K562 (cell line): ENCODE measurements around the gene INHA. TPM values are rescaled to one million over a fixed set of nuclear protein-coding genes. Genes with fewer than 3 reads are reported as not detected.
A peak's percentile ranks its signal among the peaks of the same experiment; 100 is the strongest.

Source experiments
- ELK1 ChIP-seq: sonication (generic); formaldehyde crosslinking; IDR thresholded peaks from 2 replicates; pipeline ENCODE4 v1.8.1; 2022; ENCODE audit warnings: missing genetic modification reagents
- HNRNPUL1 ChIP-seq: fragments of 200-400 bp; formaldehyde crosslinking; IDR thresholded peaks from 2 replicates; pipeline ENCODE4 v1.6.1; 2017; ENCODE audit warnings: low read length
- KAT8 ChIP-seq: fragments of 450-650 bp; IDR thresholded peaks from 2 replicates; pipeline ENCODE4 v1.6.1; 2016; ENCODE audit warnings: low read depth, mild to moderate bottlenecking
- MAZ ChIP-seq, 2 experiments: fragments of 450-650 bp in 1 of 2; sonication (generic) in 1 of 2; formaldehyde crosslinking; IDR thresholded peaks in 1 of 2; conservative IDR thresholded peaks in 1 of 2; 2 replicates each; pipeline versions ENCODE4 v1.4.0 to v1.5.0; 2020; ENCODE audit warnings: mild to moderate bottlenecking in 1 of 2, missing genetic modification reagents in 1 of 2
- NFIX ChIP-seq: fragments of 250-450 bp; sonication (Bioruptor Pico); IDR thresholded peaks from 2 replicates; pipeline ENCODE4 v1.4.0; 2020; ENCODE audit warnings: low read depth, mild to moderate bottlenecking, moderate library complexity
- NR2C1 ChIP-seq, 2 experiments: fragments of 450-650 bp; IDR thresholded peaks; 2 replicates each; pipeline ENCODE4 v1.6.1; 2017; ENCODE audit warnings: mild to moderate bottlenecking in 2 of 2, antibody characterized with exemption in 1 of 2, inconsistent platforms in 1 of 2, missing compliant biosample characterization in 1 of 2, missing genetic modification characterization in 1 of 2
- PHF8 ChIP-seq: fragments of 200-600 bp; sonication (generic); IDR thresholded peaks from 2 replicates; pipeline ENCODE4 v1.6.1; 2012; ENCODE audit warnings: mixed run types, mild to moderate bottlenecking, inconsistent platforms, low read length, moderate library complexity, borderline replicate concordance
- SNAPC5 ChIP-seq: fragments of 250-450 bp; sonication (Bioruptor Pico); IDR thresholded peaks from 2 replicates; pipeline ENCODE4 v1.8.0; 2021; ENCODE audit warnings: moderate library complexity, mild to moderate bottlenecking, inconsistent platforms
- SNIP1 ChIP-seq: fragments of 450-650 bp; IDR thresholded peaks from 2 replicates; pipeline ENCODE4 v1.7.1; 2017; ENCODE audit warnings: low read depth, mild to moderate bottlenecking
- SUPT5H ChIP-seq: fragments of 450-650 bp; IDR thresholded peaks from 2 replicates; pipeline ENCODE4 v1.6.1; 2016
- TEAD4 ChIP-seq, 2 experiments: sonication (generic) in 1 of 2; formaldehyde crosslinking in 1 of 2; IDR thresholded peaks; 2 replicates each; pipeline versions ENCODE4 v1.6.1 to v1.8.0; 2012 to 2022; ENCODE audit warnings: borderline replicate concordance in 1 of 2, inconsistent platforms in 1 of 2, low read length in 1 of 2, mild to moderate bottlenecking in 1 of 2, missing genetic modification reagents in 1 of 2
- ZNF224 ChIP-seq: sonication (generic); formaldehyde crosslinking; IDR thresholded peaks from 2 replicates; pipeline ENCODE4 v1.8.0; 2022; ENCODE audit warnings: mild to moderate bottlenecking, missing genetic modification reagents
- ZNF311 ChIP-seq: fragments of 250-450 bp; sonication (Bioruptor Pico); IDR thresholded peaks from 2 replicates; pipeline ENCODE4 v1.4.0; 2020; ENCODE audit warnings: mild to moderate bottlenecking, moderate library complexity
- ZNF398 ChIP-seq: fragments of 250-450 bp; sonication (Bioruptor Pico); IDR thresholded peaks from 2 replicates; pipeline ENCODE4 v1.8.0; 2021; ENCODE audit warnings: moderate library complexity, mild to moderate bottlenecking, inconsistent platforms
- ZNF408 ChIP-seq: fragments of 250-450 bp; sonication (Bioruptor Pico); IDR thresholded peaks from 2 replicates; pipeline ENCODE4 v1.4.0; 2020; ENCODE audit warnings: low read depth, mild to moderate bottlenecking, moderate library complexity
- polyA plus RNA-seq, 8 experiments: library from polyadenylated mRNA; depleted of rRNA in 4 of 8; stranded (reverse) in 5 of 8; unstranded in 3 of 8; fragments of >200 nt; fragmentation: Nextera tagmentation in 2 of 8; fragmentation: Illumina TruSeq in 1 of 8; extraction: Ambion mirVana in 2 of 8; extraction: Trizol in 1 of 8; gene quantifications; 2 replicates each; pipeline versions ENCODE4 v1.2.1 to v1.2.3, GENCODE V29; 2011 to 2014; ENCODE audit warnings: inconsistent platforms in 1 of 8, missing spikeins in 1 of 8
- total RNA-seq, 7 experiments: library from RNA; depleted of rRNA in 6 of 7; stranded (reverse); fragments of >200 nt in 6 of 7; fragmentation: Illumina TruSeq in 2 of 7; extraction: Trizol in 2 of 7; gene quantifications; 2 replicates each; pipeline versions ENCODE4 v1.2.1 to v1.2.3, GENCODE V29; 2011 to 2021; ENCODE audit warnings: low replicate concordance in 1 of 7
- TF ChIP-seq, protein P1 (sequence below): fragments of 450-650 bp; IDR thresholded peaks from 2 replicates; pipeline ENCODE4 v1.6.1; 2017; ENCODE audit warnings: mild to moderate bottlenecking, moderate library complexity
- TF ChIP-seq, protein P2 (sequence below), 2 experiments: IDR thresholded peaks in 1 of 2; conservative IDR thresholded peaks in 1 of 2; 2 replicates each; pipeline ENCODE4 v1.6.1; 2016; ENCODE audit warnings: low read depth in 2 of 2, mild to moderate bottlenecking in 1 of 2, missing compliant biosample characterization in 1 of 2, missing genetic modification characterization in 1 of 2, moderate library complexity in 1 of 2
- TF ChIP-seq, protein P3 (sequence below): fragments of 450-650 bp; IDR thresholded peaks from 2 replicates; pipeline ENCODE4 v1.6.1; 2016; ENCODE audit warnings: antibody characterized with exemption

Gene INHA
- total and polyA plus RNA-seq, 9 of the 15 experiments (the other 6 are each of a cell fraction or from before 2014, with no cell fraction given) = 0.07 to 1.9 (median 0.40) TPM

GRCh38 chr2:219541611-219542180 lies 30.4 kb upstream of the INHA start (continued):
- TF ChIP-seq, protein P1, sequence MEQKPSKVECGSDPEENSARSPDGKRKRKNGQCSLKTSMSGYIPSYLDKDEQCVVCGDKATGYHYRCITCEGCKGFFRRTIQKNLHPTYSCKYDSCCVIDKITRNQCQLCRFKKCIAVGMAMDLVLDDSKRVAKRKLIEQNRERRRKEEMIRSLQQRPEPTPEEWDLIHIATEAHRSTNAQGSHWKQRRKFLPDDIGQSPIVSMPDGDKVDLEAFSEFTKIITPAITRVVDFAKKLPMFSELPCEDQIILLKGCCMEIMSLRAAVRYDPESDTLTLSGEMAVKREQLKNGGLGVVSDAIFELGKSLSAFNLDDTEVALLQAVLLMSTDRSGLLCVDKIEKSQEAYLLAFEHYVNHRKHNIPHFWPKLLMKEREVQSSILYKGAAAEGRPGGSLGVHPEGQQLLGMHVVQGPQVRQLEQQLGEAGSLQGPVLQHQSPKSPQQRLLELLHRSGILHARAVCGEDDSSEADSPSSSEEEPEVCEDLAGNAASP = no peak
- TF ChIP-seq, protein P2, sequence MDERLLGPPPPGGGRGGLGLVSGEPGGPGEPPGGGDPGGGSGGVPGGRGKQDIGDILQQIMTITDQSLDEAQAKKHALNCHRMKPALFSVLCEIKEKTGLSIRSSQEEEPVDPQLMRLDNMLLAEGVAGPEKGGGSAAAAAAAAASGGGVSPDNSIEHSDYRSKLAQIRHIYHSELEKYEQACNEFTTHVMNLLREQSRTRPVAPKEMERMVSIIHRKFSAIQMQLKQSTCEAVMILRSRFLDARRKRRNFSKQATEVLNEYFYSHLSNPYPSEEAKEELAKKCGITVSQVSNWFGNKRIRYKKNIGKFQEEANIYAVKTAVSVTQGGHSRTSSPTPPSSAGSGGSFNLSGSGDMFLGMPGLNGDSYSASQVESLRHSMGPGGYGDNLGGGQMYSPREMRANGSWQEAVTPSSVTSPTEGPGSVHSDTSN (CRISPR knock-in tag; IDR thresholded peaks at IDR 0.05; ENCODE audit: low read depth) = peak; percentile 12; the same call in 1 of the 2 replicates
- TF ChIP-seq, protein P2 (tag; conservative IDR thresholded peaks at IDR 0.05; ENCODE audit: low read depth) = no peak
- TF ChIP-seq ZNF311 (CRISPR knock-in tag) = no peak
- TF ChIP-seq SUPT5H = no peak
- no peak for TF ChIP-seq NR2C1 (IDR thresholded peaks at IDR 0.05)
- TF ChIP-seq NR2C1 (tag; IDR thresholded peaks at IDR 0.05) = no peak
- TF ChIP-seq KAT8 = no peak
- no peak for TF ChIP-seq ZNF408 (CRISPR knock-in tag)
- peak; percentile 73 to 76 for TF ChIP-seq MAZ (CRISPR knock-in tag; conservative IDR thresholded peaks at IDR 0.05 in 1 of 2, IDR thresholded peaks at IDR 0.05 in 1 of 2)
- TF ChIP-seq SNAPC5 (CRISPR knock-in tag) = no peak
- TF ChIP-seq HNRNPUL1 = no peak
- no peak for TF ChIP-seq SNIP1
- TF ChIP-seq ZNF224 (CRISPR knock-in tag) = no peak
- no peak for TF ChIP-seq TEAD4 (IDR thresholded peaks at IDR 0.05; ENCODE audit: low read length)
- peak; percentile 51; the same call in 1 of the 2 replicates for TF ChIP-seq TEAD4 (CRISPR knock-in tag; IDR thresholded peaks at IDR 0.05; ENCODE audit: borderline replicate concordance)
- no peak for TF ChIP-seq PHF8
- TF ChIP-seq ELK1 (CRISPR knock-in tag) = no peak
- TF ChIP-seq NFIX = no peak
- no peak for TF ChIP-seq ZNF398 (CRISPR knock-in tag)
- TF ChIP-seq, protein P3, sequence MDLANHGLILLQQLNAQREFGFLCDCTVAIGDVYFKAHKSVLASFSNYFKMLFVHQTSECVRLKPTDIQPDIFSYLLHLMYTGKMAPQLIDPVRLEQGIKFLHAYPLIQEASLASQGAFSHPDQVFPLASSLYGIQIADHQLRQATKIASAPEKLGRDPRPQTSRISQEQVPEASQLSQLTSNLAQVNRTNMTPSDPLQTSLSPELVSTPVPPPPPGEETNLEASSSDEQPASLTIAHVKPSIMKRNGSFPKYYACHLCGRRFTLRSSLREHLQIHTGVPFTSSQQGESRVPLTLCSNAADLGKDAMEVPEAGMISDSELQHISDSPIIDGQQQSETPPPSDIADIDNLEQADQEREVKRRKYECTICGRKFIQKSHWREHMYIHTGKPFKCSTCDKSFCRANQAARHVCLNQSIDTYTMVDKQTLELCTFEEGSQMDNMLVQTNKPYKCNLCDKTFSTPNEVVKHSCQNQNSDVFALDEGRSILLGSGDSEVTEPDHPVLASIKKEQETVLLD = peak; percentile 23; the same call in 1 of the 2 replicates
